ENCODE data around the gene UGT8. TPM values are rescaled to one million over a fixed set of nuclear protein-coding genes. Genes with fewer than 3 reads are reported as not detected.
"Not testable (repeated sequence)": the region's sequence is repeated elsewhere in the genome, so short reads cannot be mapped to it uniquely, and the experiment has no call there.

Gene UGT8
- polyA plus RNA-seq, 3 donors, result 45.2 to 77.1 (median 57.5) TPM

- DNase-seq (ENCODE audit: extremely low read depth in 1 of 11, low read depth in 9 of 11, low spot score in 4 of 11), result peak in 2 of 11 donors; percentile 41 to 43
Measured at GRCh38 chr4:114599231-114599902, 760 bp downstream of the UGT8 start.

- DNase-seq (ENCODE audit: extremely low read depth in 1 of 11, low read depth in 9 of 11, low spot score in 4 of 11), result no peak
Measured at GRCh38 chr4:114599903-114600552, 1.4 kb downstream of the UGT8 start.

DNA sequence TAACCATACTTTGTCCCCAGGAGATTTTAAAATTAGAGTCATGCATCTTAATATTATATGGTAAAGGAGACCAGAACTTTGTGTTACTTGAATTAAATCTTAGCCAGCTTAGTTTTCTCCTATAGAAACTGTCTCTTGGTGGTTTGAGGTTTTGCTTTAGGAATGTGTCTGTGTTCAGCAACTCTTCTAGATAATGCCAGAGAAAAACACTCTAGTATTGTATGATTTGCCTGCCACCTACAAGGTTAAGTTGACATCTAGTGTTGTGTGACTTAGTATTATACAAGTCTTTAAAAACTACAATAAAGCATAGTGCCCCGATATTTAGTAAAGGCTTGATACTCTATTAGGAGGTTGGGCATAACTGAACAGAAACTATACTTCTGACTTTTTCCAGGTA is 2.1 kb downstream of the UGT8 start:
- DNase-seq (ENCODE audit: extremely low read depth in 1 of 11, low read depth in 9 of 11, low spot score in 4 of 11), result no peak

DNA sequence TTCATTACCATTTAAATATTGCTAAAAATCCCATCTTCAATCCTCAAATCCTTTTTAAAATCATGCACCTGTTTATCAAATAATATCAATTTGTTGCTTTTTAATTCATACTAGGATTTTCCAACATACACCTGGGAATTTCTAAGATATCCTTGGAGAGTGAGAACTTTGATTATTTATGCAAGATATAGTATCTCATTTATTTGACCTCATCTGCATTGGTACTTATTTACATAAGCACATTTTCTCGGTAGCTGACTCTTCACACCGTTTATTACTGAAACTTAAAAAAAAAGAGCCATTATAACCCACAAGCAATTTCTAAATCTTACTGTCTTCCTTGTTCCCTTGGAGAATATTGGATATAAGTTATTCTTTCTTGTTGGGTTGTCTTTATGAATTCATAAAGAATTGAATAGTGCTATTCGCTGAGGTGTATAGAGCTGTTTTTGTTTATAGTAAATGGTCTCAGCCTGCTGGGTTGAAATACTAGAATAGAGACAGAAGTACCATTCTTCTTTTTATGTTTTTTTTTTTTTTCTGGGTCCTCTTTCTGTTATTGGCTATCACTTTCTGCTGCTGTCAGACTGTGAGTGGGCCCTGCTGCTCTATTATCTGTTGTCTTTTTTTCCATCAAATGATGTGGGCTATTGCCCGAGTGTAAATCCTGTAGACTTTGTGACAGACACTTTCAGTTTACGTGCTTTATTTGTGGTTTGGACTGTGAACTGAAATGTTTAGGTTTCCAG is 2.9 kb downstream of the UGT8 start:
- DNase-seq (ENCODE audit: extremely low read depth in 1 of 11, low read depth in 9 of 11, low spot score in 4 of 11), result no peak

- DNase-seq (ENCODE audit: extremely low read depth in 1 of 11, low read depth in 9 of 11, low spot score in 4 of 11), result no peak
Measured at GRCh38 chr4:114603497-114603896, 4.9 kb downstream of the UGT8 start.

- peak in 1 of 11 donors; percentile 34 for DNase-seq (ENCODE audit: extremely low read depth in 1 of 11, low read depth in 9 of 11, low spot score in 4 of 11)
Measured at GRCh38 chr4:114606245-114606644, 7.6 kb downstream of the UGT8 start.

DNA sequence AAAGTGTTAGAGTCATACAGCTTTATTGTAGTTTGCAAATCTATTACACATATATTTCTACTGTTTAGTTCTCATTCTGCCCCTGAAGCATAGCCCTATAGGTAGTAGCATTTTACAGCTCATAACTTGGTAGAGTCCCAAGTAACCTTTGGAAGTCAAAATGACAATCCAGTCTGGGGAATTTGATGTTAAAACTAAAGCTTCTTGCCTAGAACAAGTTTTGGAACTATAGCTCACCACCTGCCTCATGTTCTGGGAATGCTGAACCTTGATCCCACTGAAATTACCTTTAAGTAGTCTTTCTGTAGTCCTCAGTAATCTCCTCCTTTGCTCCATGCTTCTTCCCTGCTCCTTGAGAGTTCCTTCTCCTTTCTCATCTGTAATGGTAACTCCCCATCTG is 8.4 kb downstream of the UGT8 start:
- no peak for DNase-seq (ENCODE audit: extremely low read depth in 1 of 11, low read depth in 9 of 11, low spot score in 4 of 11)

DNA sequence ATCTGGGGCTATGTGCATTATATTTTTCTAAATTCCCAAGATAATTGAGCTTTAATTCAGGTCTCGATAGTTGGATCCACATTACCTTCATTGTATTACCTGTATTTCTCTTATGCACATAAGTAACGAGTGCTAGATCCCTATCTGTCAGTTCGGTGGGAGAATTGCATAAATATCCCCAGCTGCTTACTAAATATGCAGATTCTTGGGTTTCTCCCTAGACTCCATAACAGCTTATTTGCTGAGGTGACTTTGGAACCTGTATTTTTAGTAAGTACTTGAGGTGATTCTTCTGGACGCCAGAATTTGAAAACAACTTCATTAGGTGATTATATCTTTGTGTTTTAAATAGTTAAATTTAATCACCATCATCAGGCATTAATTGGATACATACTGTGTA is 15.0 kb downstream of the UGT8 start:
- DNase-seq (ENCODE audit: extremely low read depth in 1 of 11, low read depth in 9 of 11, low spot score in 4 of 11), result no peak

DNA sequence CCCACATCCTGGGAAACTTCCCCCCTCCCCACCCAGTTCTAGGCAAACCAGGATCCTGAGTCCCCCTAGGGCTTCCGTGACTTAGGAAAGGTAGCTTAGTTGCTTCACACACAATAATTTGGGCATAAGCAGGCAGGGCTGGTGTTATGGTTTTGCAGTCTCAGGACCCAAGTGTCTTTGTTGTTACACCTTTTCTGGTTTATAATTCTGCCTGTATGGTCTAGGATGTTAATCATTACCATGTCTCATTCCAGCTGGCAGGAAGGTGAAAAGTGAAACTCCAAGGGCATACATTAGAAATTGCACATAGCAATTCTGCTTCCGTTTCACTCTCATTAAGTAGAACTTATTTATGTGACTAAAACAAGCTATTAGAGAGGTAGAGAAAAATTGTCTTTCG is 16.8 kb downstream of the UGT8 start:
- DNase-seq (ENCODE audit: extremely low read depth in 1 of 11, low read depth in 9 of 11, low spot score in 4 of 11), result peak in 5 of 11 donors; percentile 39 to 72 (median 54)

DNA sequence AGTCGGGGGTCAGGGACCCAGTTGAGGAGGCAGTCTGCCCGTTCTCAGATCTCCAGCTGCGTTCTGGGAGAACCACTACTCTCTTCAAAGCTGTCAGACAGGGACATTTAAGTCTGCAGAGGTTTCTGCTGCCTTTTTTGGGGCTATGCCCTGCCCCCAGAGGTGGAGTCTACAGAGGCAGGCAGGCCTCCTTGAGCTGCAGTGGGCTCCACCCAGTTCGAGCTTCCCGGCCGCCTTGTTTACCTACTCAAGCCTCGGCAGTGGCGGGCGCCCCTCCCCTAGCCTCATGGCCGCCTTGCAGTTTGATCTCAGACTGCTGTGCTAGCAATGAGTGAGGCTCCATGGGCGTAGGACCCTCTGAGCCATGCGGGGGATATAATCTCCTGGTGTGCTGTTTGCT is 17.4 kb downstream of the UGT8 start:
- not testable (repeated sequence) for DNase-seq (ENCODE audit: extremely low read depth in 1 of 11, low read depth in 9 of 11, low spot score in 4 of 11)

- no peak for DNase-seq (ENCODE audit: extremely low read depth in 1 of 11, low read depth in 9 of 11, low spot score in 4 of 11)
Measured at GRCh38 chr4:114626196-114626595, 27.6 kb downstream of the UGT8 start.

DNA sequence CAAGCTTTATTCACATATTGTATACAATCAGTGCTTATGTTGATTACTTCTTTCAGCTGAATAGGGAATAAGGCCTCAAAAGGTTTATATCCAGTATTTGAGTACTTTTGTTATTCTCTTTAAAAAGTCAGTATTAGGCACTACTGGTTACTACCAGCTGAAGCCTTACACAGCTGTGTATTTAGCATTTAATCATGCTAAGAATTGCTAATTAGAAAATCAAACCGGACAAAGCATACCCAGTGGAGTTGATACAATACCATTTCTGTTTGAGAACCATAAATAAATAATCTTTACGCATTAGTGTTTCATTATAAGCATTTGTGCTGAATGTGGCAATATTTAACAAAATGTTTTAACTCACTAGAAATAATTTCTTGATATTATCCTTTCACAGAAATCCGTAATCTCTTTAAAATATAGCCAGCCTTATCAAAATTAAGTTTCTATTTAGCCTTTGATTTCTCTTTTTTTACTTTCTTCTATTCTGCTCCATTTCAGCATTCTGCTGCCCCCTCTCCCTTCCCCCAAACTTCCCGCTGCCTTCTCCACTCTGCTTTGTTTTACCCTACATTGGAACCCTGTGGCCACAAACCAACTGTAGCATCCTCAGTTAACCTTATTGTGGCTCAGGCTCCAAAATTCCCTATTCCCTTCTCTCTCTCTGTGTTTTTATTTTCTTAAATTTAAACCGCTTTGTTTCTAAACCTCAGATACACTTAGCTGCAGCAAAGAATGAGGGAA is 37.8 kb downstream of the UGT8 start:
- DNase-seq (ENCODE audit: extremely low read depth in 1 of 11, low read depth in 9 of 11, low spot score in 4 of 11), result no peak

DNA sequence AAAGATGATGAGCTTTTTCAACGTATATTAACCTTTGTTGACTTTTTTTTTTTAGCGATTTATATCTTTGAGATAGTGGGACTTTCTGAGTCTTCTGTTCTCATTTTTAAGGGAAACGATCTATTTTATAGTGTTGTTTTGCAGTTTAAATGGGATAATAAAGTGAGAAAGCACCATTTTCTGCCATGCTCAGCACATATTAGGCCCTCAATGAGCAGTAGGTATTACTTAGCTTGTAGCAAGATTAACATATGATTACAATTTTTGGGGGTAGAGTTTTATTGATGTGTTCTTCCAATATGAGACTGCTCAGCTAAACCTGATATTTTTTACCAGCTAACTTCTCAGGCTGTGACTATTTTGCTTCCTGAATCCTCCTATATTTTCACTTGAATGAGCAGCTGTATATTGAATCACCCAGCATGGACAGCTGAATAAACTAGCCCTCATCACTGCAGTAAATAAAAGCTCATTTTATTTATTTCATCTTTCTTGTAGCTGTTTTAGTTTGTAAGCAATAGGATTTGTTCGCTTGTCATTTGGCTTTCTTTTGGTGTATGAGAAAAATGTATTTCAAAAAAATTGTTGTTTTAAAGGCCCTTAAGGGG is 43.7 kb downstream of the UGT8 start:
- no peak for DNase-seq (ENCODE audit: extremely low read depth in 1 of 11, low read depth in 9 of 11, low spot score in 4 of 11)

GRCh38 chr4:114649908-114650307 is 51.3 kb downstream of the UGT8 start:
- no peak for DNase-seq (ENCODE audit: extremely low read depth in 1 of 11, low read depth in 9 of 11, low spot score in 4 of 11)

GRCh38 chr4:114653675-114654074 is 55.1 kb downstream of the UGT8 start:
- no peak for DNase-seq (ENCODE audit: extremely low read depth in 1 of 11, low read depth in 9 of 11, low spot score in 4 of 11)

GRCh38 chr4:114654592-114654991 is 56.0 kb downstream of the UGT8 start:
- DNase-seq (ENCODE audit: extremely low read depth in 1 of 11, low read depth in 9 of 11, low spot score in 4 of 11), result no peak

- no peak for DNase-seq (ENCODE audit: extremely low read depth in 1 of 11, low read depth in 9 of 11, low spot score in 4 of 11)
Measured at GRCh38 chr4:114658179-114658578, 59.6 kb downstream of the UGT8 start.

- no peak for DNase-seq (ENCODE audit: extremely low read depth in 1 of 11, low read depth in 9 of 11, low spot score in 4 of 11)
Measured at GRCh38 chr4:114658776-114659175, 60.2 kb downstream of the UGT8 start.

GRCh38 chr4:114659386-114660008 is 60.9 kb downstream of the UGT8 start:
- DNase-seq (ENCODE audit: extremely low read depth in 1 of 11, low read depth in 9 of 11, low spot score in 4 of 11), result peak in 10 of 11 donors; percentile 43 to 70 (median 54)

All from renal cortex interstitium (tissue), 11 donors.